Colonic mucosa (tissue), 4 donors: ENCODE data around the gene ACTR3C. TPM values are rescaled to one million over a fixed set of nuclear protein-coding genes. Genes with fewer than 3 reads are reported as not detected.

ENCODE experiments used
- DNase-seq: peaks from one replicate; pipeline ENCODE4 v3.0.0-alpha.2; 2020
- H3K27ac ChIP-seq: fragments of 200-600 bp; one replicate; pipeline ENCODE4 v1.8.0; 2021
- H3K27me3 ChIP-seq: fragments of 200-600 bp; one replicate; pipeline ENCODE4 v1.8.0; 2021
- H3K36me3 ChIP-seq: fragments of 200-600 bp; one replicate; pipeline ENCODE4 v1.8.0; 2021
- H3K4me1 ChIP-seq: fragments of 200-600 bp; one replicate; pipeline ENCODE4 v1.8.0; 2021; ENCODE audit warnings: mild to moderate bottlenecking
- H3K4me3 ChIP-seq: fragments of 200-600 bp; one replicate; pipeline ENCODE4 v1.8.0; 2021
- H3K9ac ChIP-seq, 2 donors: one replicate each; pipeline ENCODE4 v1.7.0; 2013; ENCODE audit warnings: control low read depth in 2 of 2, low read depth in 2 of 2, low read length in 2 of 2
- H3K9me3 ChIP-seq: fragments of 200-600 bp; one replicate; pipeline ENCODE4 v1.8.0; 2021
- intact Hi-C: fragments of 100-400 bp; cut with DNase I; formaldehyde crosslinking; loops from one replicate; pipeline ENCODE4 v1.14.1; 2022
- total RNA-seq, 2 donors: library from RNA; stranded (reverse); fragmentation: NEBNext Ultra II Directional in 1 of 2; extraction: Animal tissue kit (Norgen Biotek cat#: 25700) in 1 of 2; gene quantifications; one replicate each; pipeline ENCODE4 v1.2.1, GENCODE V29; 2021
- TF ChIP-seq, protein P1 (sequence below): fragments of 200-600 bp; IDR thresholded peaks from one replicate; pipeline ENCODE4 v1.8.0; 2022; ENCODE audit warnings: antibody characterized with exemption, mild to moderate bottlenecking
- donor health status: healthy.
- donor health status: DM: no; HTN: no; CAD: no.
- donor health status: DM: no; HTN: no; CAD: no.

ACTR3C gene
- total RNA-seq, 2 donors from 2014 or later: 17.6 to 29.6 TPM

DNA sequence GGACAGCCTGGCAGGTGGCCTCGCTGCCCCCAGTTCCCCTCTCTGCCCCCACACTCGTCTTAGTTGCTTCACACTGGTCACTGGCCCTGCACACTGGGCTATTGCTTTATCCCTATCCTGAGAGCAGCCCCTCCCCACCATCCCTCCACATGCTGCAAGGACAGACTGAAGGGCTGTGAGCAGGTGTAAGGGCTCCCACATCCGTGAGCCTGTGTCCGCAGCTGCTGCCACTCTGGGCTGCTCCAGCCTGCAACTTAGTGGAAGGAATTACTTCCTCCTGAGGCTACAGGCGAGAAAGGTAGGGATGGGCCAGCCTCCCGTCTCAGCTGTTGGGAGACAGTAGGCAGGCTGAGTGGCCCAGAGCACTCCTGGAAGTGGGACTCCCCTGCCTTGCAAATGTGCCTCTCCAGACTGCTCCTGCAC, 14.3 kb upstream of the ACTR3C start:
- H3K9me3 ChIP-seq: no peaks in the 10 kb centered on the region
- intact Hi-C loops: no loop called here
- TF ChIP-seq, protein P1, sequence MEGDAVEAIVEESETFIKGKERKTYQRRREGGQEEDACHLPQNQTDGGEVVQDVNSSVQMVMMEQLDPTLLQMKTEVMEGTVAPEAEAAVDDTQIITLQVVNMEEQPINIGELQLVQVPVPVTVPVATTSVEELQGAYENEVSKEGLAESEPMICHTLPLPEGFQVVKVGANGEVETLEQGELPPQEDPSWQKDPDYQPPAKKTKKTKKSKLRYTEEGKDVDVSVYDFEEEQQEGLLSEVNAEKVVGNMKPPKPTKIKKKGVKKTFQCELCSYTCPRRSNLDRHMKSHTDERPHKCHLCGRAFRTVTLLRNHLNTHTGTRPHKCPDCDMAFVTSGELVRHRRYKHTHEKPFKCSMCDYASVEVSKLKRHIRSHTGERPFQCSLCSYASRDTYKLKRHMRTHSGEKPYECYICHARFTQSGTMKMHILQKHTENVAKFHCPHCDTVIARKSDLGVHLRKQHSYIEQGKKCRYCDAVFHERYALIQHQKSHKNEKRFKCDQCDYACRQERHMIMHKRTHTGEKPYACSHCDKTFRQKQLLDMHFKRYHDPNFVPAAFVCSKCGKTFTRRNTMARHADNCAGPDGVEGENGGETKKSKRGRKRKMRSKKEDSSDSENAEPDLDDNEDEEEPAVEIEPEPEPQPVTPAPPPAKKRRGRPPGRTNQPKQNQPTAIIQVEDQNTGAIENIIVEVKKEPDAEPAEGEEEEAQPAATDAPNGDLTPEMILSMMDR: no peak
- peak overlapping the region; percentile 7 for H3K27ac ChIP-seq
- no peaks in the 10 kb centered on the region for H3K36me3 ChIP-seq
- peak overlapping the region; percentile 5 to 23 for H3K9ac ChIP-seq
- peaks cover 19% of the 10 kb centered on the region for H3K4me1 ChIP-seq
- H3K27me3 ChIP-seq: no peaks in the 10 kb centered on the region
- no peak for DNase-seq
- no peak overlapping the region for H3K4me3 ChIP-seq

GRCh38 chr7:150337179-150337578, 13.8 kb upstream of the ACTR3C start:
- Histone ChIP-seq H3K9ac (peak overlapping the region; percentile 5 to 23), H3K36me3 (no peaks in the 10 kb centered on the region), H3K4me3 (no peak overlapping the region), H3K27me3 (no peaks in the 10 kb centered on the region), H3K27ac (peak overlapping the region; percentile 7), H3K9me3 (no peaks in the 10 kb centered on the region), H3K4me1 (peaks cover 19% of the 10 kb centered on the region)
- TF ChIP-seq, protein P1: no peak
- peak; percentile 71 for DNase-seq
- intact Hi-C loops: no loop called here

DNA sequence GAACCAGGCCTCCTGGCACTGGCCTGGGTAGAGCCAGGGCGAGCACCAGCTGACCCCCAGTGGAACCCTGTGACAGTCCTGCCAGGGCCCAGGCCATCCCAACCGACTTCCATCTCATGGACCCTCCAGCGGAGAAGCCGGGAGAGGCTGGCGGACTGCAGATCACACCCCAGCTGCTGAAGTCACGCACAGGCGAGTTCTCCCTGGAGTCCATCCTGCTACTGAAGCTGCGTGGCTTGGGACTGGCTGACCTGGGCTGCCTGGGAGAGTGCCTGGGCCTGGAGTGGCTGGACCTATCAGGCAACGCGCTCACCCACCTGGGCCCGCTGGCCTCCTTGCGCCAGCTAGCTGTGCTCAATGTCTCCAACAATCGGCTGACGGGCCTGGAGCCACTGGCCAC, 13.4 kb upstream of the ACTR3C start:
- Histone ChIP-seq H3K36me3 (no peaks in the 10 kb centered on the region), H3K27ac (no peak overlapping the region), H3K4me1 (peaks cover 19% of the 10 kb centered on the region), H3K27me3 (no peaks in the 10 kb centered on the region), H3K9ac (no peak overlapping the region), H3K9me3 (no peaks in the 10 kb centered on the region), H3K4me3 (no peak overlapping the region)
- intact Hi-C loops: no loop called here
- TF ChIP-seq, protein P1: no peak
- DNase-seq: no peak

GRCh38 chr7:150335774-150336112, 12.4 kb upstream of the ACTR3C start:
- no peak for DNase-seq
- TF ChIP-seq, protein P1: no peak
- no peak overlapping the region for H3K27ac ChIP-seq
- H3K4me1 ChIP-seq: peaks cover 16% of the 10 kb centered on the region
- intact Hi-C loops: no loop called here
- H3K9me3 ChIP-seq: no peaks in the 10 kb centered on the region
- H3K4me3 ChIP-seq: no peak overlapping the region
- H3K36me3 ChIP-seq: no peaks in the 10 kb centered on the region
- peak overlapping the region in 1 of 2 donors; percentile 34 for H3K9ac ChIP-seq
- H3K27me3 ChIP-seq: no peaks in the 10 kb centered on the region

GRCh38 chr7:150335108-150335773, 11.9 kb upstream of the ACTR3C start:
- H3K9ac ChIP-seq: peak overlapping the region in 1 of 2 donors; percentile 34
- no peak overlapping the region for H3K27ac ChIP-seq
- H3K27me3 ChIP-seq: no peaks in the 10 kb centered on the region
- TF ChIP-seq, protein P1: no peak
- H3K4me3 ChIP-seq: no peak overlapping the region
- intact Hi-C loops: no loop called here
- H3K4me1 ChIP-seq: peaks cover 16% of the 10 kb centered on the region
- H3K9me3 ChIP-seq: no peaks in the 10 kb centered on the region
- DNase-seq: no peak
- no peaks in the 10 kb centered on the region for H3K36me3 ChIP-seq
